C4-2B (cell line): Measurements from ENCODE around the gene GLCE.
"Not testable (repeated sequence)": the region's sequence is repeated elsewhere in the genome, so short reads cannot be mapped to it uniquely, and the experiment has no call there.

Source experiments
- CTCF ChIP-seq: fragments of 450-650 bp; conservative IDR thresholded peaks from 2 replicates; pipeline ENCODE4 v1.5.1; 2017; ENCODE audit warnings: mild to moderate bottlenecking
- ZFX ChIP-seq: fragments of 450-650 bp; IDR thresholded peaks from 2 replicates; pipeline ENCODE4 v1.6.1; 2017

DNA sequence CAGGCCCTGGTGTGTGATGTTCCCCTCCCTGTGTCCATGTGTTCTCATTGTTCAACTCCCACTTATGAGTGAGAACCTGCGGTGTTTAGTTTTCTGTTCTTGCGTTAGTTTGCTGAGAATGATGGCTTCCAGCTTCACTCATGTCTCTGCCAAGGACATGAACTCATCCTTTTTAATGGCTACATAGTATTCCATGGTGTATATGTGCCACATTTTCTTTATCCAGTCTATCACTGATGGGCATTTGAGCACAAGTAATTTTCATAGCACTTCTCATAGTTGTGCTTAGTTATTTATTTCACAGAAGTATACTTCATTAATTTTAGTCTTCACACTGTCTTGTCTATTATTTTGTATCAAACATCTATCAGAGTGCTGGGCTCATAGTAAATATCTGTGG lies 6.8 kb upstream of the GLCE start:
- TF ChIP-seq CTCF, ZFX: not testable (repeated sequence)
